Astrocyte of the cerebellum (primary cell): ENCODE measurements around the gene GATB.

Experiments
- DNase-seq: peaks from one replicate; pipeline ENCODE4 v3.0.0-alpha.2; 2011; ENCODE audit warnings: low read depth
- H3K4me3 ChIP-seq: 2 replicates; pipeline ENCODE4 v1.5.1; 2011; ENCODE audit warnings: mild to moderate bottlenecking, low read depth, low read length, moderate library complexity
- in situ Hi-C: cut with HindIII; loops from 2 replicates; pipeline ENCODE4 v1.10.0; 2017; ENCODE audit warnings: low sequenced_read_pairs
- TF ChIP-seq, protein P1 (sequence below): IDR thresholded peaks from 2 replicates; pipeline ENCODE4 v1.5.1; 2012; ENCODE audit warnings: low read length, low read depth, moderate library complexity, mild to moderate bottlenecking; ENCODE audit errors: missing control alignments

The GATB gene

DNA sequence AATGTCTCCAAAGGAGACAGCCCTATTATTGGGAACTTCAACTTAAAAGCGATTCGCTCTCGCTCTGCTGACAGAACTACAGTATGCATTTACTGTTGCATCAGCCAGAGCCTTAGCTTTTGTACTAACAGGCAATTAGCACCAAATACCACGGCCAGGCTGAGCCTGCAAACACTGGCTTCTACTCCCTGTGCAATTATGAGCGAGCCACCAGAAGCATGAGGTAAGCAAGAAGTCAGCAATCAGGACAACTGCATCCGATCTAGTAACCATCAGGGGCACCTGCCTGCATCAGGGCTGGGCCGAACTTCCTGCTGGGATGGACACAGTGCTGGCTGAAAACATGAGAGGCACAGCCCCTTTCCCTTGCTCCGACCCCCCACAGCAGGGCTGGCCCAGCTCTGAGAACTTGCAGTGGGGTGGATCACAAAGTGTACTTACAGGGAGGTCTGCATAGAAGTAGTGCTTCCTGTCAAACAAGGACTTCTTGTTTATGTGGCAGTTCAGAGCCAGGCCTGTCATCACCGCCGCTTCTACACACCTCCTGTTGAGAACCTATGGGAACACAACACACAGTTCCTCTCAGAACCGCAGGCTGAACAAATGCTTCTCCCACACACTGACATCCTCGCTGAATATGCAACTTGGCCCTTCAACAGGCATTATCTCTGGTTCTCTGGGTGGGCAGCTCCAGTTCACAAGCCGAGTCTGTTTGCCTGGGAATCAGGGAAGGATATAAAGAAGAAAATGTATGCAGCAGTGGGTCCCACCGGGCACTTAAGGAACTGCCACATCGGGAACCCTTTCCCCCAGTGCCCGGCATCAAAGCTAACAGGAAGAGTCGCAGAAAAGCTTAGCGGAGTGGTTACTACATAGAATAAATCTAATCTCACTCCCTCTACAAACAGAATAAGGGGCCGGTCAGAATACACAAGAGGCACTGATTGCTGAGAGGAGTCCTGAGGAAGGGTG is 41.5 kb downstream of the GATB start:
- no peak for DNase-seq
- no peak overlapping the region for H3K4me3 ChIP-seq
- in situ Hi-C loops, result no loop called here
- TF ChIP-seq, protein P1, sequence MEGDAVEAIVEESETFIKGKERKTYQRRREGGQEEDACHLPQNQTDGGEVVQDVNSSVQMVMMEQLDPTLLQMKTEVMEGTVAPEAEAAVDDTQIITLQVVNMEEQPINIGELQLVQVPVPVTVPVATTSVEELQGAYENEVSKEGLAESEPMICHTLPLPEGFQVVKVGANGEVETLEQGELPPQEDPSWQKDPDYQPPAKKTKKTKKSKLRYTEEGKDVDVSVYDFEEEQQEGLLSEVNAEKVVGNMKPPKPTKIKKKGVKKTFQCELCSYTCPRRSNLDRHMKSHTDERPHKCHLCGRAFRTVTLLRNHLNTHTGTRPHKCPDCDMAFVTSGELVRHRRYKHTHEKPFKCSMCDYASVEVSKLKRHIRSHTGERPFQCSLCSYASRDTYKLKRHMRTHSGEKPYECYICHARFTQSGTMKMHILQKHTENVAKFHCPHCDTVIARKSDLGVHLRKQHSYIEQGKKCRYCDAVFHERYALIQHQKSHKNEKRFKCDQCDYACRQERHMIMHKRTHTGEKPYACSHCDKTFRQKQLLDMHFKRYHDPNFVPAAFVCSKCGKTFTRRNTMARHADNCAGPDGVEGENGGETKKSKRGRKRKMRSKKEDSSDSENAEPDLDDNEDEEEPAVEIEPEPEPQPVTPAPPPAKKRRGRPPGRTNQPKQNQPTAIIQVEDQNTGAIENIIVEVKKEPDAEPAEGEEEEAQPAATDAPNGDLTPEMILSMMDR, result no peak

DNA sequence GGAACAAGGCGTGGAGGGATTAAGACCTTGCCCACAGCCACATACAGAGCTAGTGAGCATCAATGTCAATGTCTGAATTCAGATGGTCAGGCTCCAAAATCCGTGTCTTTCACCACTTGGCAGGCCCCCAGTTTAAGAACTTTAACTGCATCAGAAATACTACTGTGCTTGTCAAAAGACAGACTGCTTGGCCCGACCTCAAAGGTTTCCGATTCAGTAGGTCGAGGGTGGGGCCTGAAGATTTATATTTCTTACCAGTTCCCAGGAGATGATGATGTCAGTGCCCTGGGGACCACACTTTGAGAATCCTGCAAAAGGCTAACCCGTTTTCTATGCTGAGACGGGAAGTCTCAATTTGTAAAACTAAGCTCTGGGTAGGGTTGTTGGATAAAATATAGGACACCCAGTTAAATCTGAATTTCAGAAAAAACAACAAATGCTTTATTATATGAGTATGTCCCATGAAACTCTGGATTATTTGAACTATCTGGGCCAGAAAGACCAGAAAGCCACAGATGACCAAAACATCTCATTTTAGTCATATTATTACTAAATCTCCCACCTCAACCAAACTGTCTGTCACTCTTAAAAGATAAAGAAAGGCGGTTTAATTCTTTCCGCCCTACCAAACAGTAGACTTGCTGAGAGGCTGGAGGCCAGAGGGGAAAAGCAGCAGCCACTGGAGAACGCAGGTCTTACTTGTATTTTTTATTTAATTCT is 42.7 kb downstream of the GATB start:
- in situ Hi-C loops, result no loop called here
- DNase-seq, result no peak
- no peak overlapping the region for H3K4me3 ChIP-seq
- TF ChIP-seq, protein P1, result no peak

DNA sequence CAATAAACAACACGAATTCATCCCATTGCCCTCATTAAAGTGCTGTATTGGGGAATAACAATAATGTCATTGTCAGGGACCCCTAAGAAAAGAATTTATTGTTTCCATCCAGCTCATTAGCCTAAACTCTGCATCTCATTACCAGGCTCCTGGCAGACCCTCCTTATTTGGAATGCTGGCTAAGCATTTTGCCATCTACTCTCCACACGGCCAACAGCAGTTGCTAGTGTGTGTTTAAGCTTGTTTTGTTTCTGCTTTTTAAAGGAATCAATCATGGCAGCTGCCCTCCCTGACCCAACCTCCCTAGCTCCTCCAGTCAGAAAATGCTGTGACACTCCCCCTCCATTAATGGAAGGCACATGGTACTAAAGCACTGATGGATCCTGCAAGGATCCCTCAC is 43.5 kb downstream of the GATB start:
- H3K4me3 ChIP-seq, result no peak overlapping the region
- no peak for DNase-seq
- TF ChIP-seq, protein P1, result no peak
- in situ Hi-C loops, result no loop called here

DNA sequence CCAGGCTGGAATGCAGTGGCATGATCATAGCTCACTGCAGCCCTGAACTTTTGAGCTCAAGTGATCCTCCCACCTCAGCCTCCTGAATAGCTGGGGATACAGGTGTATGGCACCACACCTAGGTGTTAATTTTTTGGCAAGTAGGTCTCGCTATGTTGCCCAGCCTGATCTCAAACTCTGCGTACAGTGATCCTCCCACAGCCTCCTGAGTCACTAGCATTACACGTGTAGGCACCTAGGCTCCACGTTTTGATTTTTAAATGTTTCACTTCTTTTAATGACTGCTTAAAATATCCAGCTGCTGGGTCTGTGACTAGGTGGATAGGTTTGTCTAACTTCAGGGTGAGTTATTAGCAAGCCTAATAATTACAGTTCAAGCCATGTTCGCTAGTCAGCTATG is 44.5 kb downstream of the GATB start:
- in situ Hi-C loops, result no loop called here
- TF ChIP-seq, protein P1, result no peak
- no peak for DNase-seq
- H3K4me3 ChIP-seq, result no peak overlapping the region

DNA sequence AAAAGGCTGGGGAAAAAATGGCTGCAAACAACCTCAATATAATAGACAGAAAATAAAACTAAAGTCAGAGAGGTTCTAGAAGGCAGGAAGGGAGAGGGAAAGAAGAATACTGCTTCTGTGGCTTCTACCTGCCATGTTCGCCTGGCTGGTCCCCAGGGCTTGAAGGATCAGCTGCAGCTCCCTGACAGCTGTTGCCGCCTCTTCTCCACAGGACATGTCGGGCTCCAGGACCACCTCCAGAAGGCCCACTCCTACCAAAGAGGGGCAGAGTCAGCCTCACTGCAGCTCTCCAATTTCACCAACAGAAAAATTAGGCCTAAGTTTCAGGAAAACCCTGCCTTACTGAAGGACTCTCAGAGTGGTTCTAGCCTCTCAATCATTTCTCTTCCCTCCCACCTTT is 44.9 kb downstream of the GATB start:
- H3K4me3 ChIP-seq, result no peak overlapping the region
- TF ChIP-seq, protein P1, result no peak
- in situ Hi-C loops, result no loop called here
- DNase-seq, result no peak

DNA sequence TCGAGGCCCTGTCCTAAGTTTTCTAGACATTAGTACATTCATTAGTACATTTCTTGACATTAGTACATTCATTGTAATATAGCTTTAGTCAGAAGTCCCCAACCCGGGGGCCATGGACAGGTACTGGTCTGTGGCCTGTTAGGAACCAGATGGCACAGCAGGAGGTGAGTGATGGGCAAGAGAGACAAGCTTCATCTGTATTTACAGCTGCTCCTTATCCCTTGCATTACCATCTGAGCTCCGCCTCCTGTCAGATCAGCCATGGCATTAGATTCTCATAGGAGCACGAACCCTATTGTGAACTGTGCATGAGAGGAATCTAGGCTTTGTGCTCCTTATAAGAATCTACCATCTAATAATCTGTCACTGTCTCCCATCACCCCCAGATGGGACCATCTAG is 48.0 kb downstream of the GATB start:
- TF ChIP-seq, protein P1, result no peak
- DNase-seq, result no peak
- H3K4me3 ChIP-seq, result no peak overlapping the region
- in situ Hi-C loops, result loop anchor here (5.0 kb wide), 1 partner anchor 95 kb away; no protein-coding TSS in a partner anchor
